B cell (primary cell): ENCODE results near the gene SPHK1. TPM values are rescaled to one million over a fixed set of nuclear protein-coding genes. Genes with fewer than 3 reads are reported as not detected.

ENCODE experiments used
- ATAC-seq: fragments of 200-7000 bp; cut with Tn5 transposase; one replicate; pipeline ENCODE4 v1.10.0; 2021; ENCODE audit warnings: low read depth, mild to moderate bottlenecking, moderate number of reproducible peaks, moderate library complexity
- CTCF ChIA-PET: fragments of 350-600 bp; sonication (Branson Sonifier 250); formaldehyde crosslinking; loops from one replicate; lab custom pipeline; 2021; ENCODE audit warnings: antibody characterized with exemption, inconsistent platforms; lab: Charles Lee
- POLR2A ChIA-PET: fragments of 350-600 bp; sonication (Branson Sonifier 250); formaldehyde crosslinking; loops from one replicate; lab custom pipeline; 2021; ENCODE audit warnings: antibody characterized with exemption; lab: Charles Lee
- DNase-seq: peaks from one replicate; pipeline ENCODE4 v3.0.0; 2013
- H2AFZ ChIP-seq: 2 replicates; pipeline ENCODE4 v1.6.1; 2012; ENCODE audit warnings: mild to moderate bottlenecking, low read depth, low read length; ENCODE audit not compliant: insufficient read depth, poor library complexity, severe bottlenecking
- H3K27ac ChIP-seq, 2 donors: 1 replicate in 1 of 2; 2 replicates in 1 of 2; pipeline ENCODE4 v1.5.1; 2012 to 2013; ENCODE audit warnings: low read length in 2 of 2, mild to moderate bottlenecking in 2 of 2, moderate library complexity in 1 of 2
- H3K27me3 ChIP-seq, 4 experiments: fragments of 200-600 bp in 1 of 4; sonication (generic) in 1 of 4; replicated peaks in 1 of 4; 1 replicate in 2 of 4; 2 replicates in 2 of 4; pipeline versions ENCODE4 v1.6.1 to v1.7.0; 2013 to 2016; ENCODE audit warnings: low read length in 3 of 4, mild to moderate bottlenecking in 2 of 4, mixed read lengths in 1 of 4, moderate library complexity in 1 of 4; ENCODE audit not compliant: insufficient read depth in 4 of 4, control insufficient read depth in 3 of 4; ENCODE audit errors: control extremely low read depth in 1 of 4
- H3K36me3 ChIP-seq, 2 experiments: replicated peaks in 1 of 2; 1 replicate in 1 of 2; 2 replicates in 1 of 2; pipeline versions ENCODE4 v1.6.1 to v1.7.1; 2013; ENCODE audit warnings: low read length in 1 of 2; ENCODE audit not compliant: insufficient read depth in 2 of 2, control insufficient read depth in 1 of 2; ENCODE audit errors: control extremely low read depth in 1 of 2, extremely low read depth in 1 of 2
- H3K4me1 ChIP-seq, 2 donors: fragments of 200-600 bp in 1 of 2; sonication (generic) in 1 of 2; 1 replicate in 1 of 2; 2 replicates in 1 of 2; pipeline versions ENCODE4 v1.5.1 to v1.6.1; 2013 to 2017; ENCODE audit warnings: low read length in 2 of 2; ENCODE audit not compliant: control insufficient read depth in 2 of 2, insufficient read depth in 2 of 2
- H3K4me2 ChIP-seq: replicated peaks from 2 replicates; pipeline ENCODE3; 2012; ENCODE audit warnings: mild to moderate bottlenecking, low read depth, low read length; ENCODE audit not compliant: poor library complexity, severe bottlenecking
- H3K4me3 ChIP-seq, 5 experiments: fragments of 200-600 bp in 1 of 5; sonication (generic) in 1 of 5; 1 replicate in 3 of 5; 2 replicates in 2 of 5; pipeline versions ENCODE4 v1.5.1 to v1.7.0; 2011 to 2016; ENCODE audit warnings: low read length in 4 of 5, mild to moderate bottlenecking in 4 of 5, low read depth in 2 of 5, control low read depth in 1 of 5, moderate library complexity in 1 of 5; ENCODE audit not compliant: insufficient read depth in 1 of 5; ENCODE audit errors: control extremely low read depth in 1 of 5, extremely low read depth in 1 of 5
- H3K79me2 ChIP-seq: fragments of 200-600 bp; sonication (generic); one replicate; pipeline ENCODE4 v1.6.0; 2016; ENCODE audit warnings: low read length; ENCODE audit not compliant: control insufficient read depth, insufficient read depth
- H3K9ac ChIP-seq: fragments of 200-600 bp; sonication (generic); 2 replicates; pipeline ENCODE4 v1.6.1; 2017; ENCODE audit warnings: mild to moderate bottlenecking, low read length, moderate library complexity
- H3K9me3 ChIP-seq, 3 donors: one replicate each; pipeline versions ENCODE4 v1.6.1 to v1.7.1; 2013; ENCODE audit warnings: low read length in 2 of 3; ENCODE audit not compliant: control insufficient read depth in 2 of 3, insufficient read depth in 1 of 3; ENCODE audit errors: control extremely low read depth in 1 of 3
- H4K20me1 ChIP-seq: 2 replicates; pipeline ENCODE4 v1.6.0; 2012; ENCODE audit warnings: mild to moderate bottlenecking, low read length; ENCODE audit not compliant: insufficient read depth, control insufficient read depth, poor library complexity, severe bottlenecking
- H3K27ac Mint-ChIP-seq: one replicate; pipeline ENCODE4 v1.8.0; 2021; ENCODE audit warnings: mixed read lengths
- H3K27me3 Mint-ChIP-seq: one replicate; pipeline ENCODE4 v1.8.0; 2021; ENCODE audit warnings: mixed read lengths
- H3K4me1 Mint-ChIP-seq: one replicate; pipeline ENCODE4 v1.8.0; 2021; ENCODE audit warnings: mixed read lengths
- H3K4me3 Mint-ChIP-seq: one replicate; pipeline ENCODE4 v1.8.0; 2021; ENCODE audit warnings: mixed read lengths
- H3K9me3 Mint-ChIP-seq: one replicate; pipeline ENCODE4 v1.8.0; 2022; ENCODE audit warnings: mixed read lengths; ENCODE audit not compliant: insufficient read depth
- CTCF ChIP-seq: fragments of 200-600 bp; IDR thresholded peaks from one replicate; pipeline ENCODE4 v1.8.0; 2022; ENCODE audit warnings: antibody characterized with exemption, mild to moderate bottlenecking
- EZH2 ChIP-seq: IDR thresholded peaks from 2 replicates; pipeline ENCODE4 v1.6.1; 2012; ENCODE audit warnings: borderline replicate concordance, low read depth, mild to moderate bottlenecking, moderate library complexity, low read length; ENCODE audit not compliant: insufficient read depth, poor library complexity, severe bottlenecking
- WGBS: methylation state at CpG from one replicate; pipeline ENCODE4 v1.1.5; 2013; ENCODE audit warnings: missing lambda C conversion rate; ENCODE audit not compliant: insufficient coverage; 5-methylcytosine and 5-hydroxymethylcytosine counted together
- intact Hi-C: fragments of 100-400 bp; cut with micrococcal nuclease; formaldehyde crosslinking; loops from one replicate; pipeline ENCODE4 v1.10.0; 2022
- polyA plus RNA-seq: library from polyadenylated mRNA; depleted of rRNA; stranded (reverse); fragments of >200 nt; gene quantifications from 2 replicates; pipeline ENCODE4 v1.2.3, GENCODE V29; 2012
- total RNA-seq, 2 donors: library from RNA; stranded (reverse); fragments of 120-200 nt in 1 of 2; gene quantifications; 1 replicate in 1 of 2; 2 replicates in 1 of 2; pipeline versions ENCODE4 v1.2.3 to v1.2.4, GENCODE V29; 2013 to 2022

SPHK1 gene
- total and polyA plus RNA-seq, 2 donors (not counting 1 experiment from before 2014, with no cell fraction given), result 1.1 to 2.4 TPM

GRCh38 chr17:76356803-76357456 is 27.5 kb upstream of the SPHK1 start:
- Mint-ChIP-seq H3K4me1 (peaks cover 24% of the 10 kb centered on the region), H3K9me3 (no peaks in the 10 kb centered on the region), H3K4me3 (no peak overlapping the region), H3K27ac (no peak overlapping the region), H3K27me3 (no peaks in the 10 kb centered on the region)
- Histone ChIP-seq H3K9me3 (no peaks in the 10 kb centered on the region), H2AFZ (no peak overlapping the region), H3K36me3 (no peaks in the 10 kb centered on the region), H3K79me2 (peaks cover 7% of the 10 kb centered on the region), H3K4me1 (peaks cover 7 to 16% of the 10 kb centered on the region in 2 donors), H3K27ac (no peak overlapping the region), H3K4me2 (no peak overlapping the region), H3K27me3 (no peaks in the 10 kb centered on the region), H3K4me3 (no peak overlapping the region), H4K20me1 (no peaks in the 10 kb centered on the region), H3K9ac (no peak overlapping the region)
- intact Hi-C loops, result no loop called here
- ChIA-PET POLR2A (interaction anchor here (0.7 kb wide), 1 partner anchor 910 kb away, joined by 6 read pairs; no protein-coding TSS in a partner anchor), CTCF (interaction anchor here (1.5 to 1.6 kb wide), 2 partner anchors 13 to 41 kb away, joined by 3 to 4 read pairs; no protein-coding TSS in a partner anchor)
- TF ChIP-seq EZH2 (no peak), CTCF (no peak)
- DNase-seq (no peak), ATAC-seq (no peak)
- 78% methylated on average over 7 of the region's 12 CpGs for WGBS

DNA sequence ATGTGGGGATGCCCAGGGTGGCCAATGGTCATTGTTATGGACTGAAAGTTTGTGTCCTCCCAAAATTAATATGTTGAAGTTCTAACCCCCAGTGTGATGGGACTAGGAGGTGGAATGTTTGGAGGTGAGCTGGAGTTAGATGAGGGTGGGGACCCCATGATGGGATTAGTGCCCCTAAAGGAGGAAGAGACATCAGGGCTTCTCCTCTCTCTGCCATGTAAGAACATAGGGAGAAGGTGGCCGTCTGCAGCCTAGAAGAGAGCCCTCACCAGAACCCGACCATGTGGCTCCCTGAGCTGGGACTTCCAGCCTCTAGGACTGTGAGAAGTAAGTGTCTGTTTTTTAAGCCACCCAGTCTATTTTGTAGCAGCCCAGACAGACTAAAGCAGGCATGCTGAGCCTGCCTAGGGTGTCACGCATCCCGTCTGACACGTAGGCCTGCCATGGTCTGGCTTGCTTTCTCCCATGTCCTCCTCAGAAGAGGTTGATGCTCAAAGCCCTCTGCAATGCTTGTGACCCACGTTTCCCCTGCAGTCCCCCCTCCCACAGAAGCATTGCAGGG is 26.7 kb upstream of the SPHK1 start:
- no peak overlapping the region for H3K27ac ChIP-seq
- H3K4me1 Mint-ChIP-seq, result peaks cover 19% of the 10 kb centered on the region
- no peak overlapping the region for H2AFZ ChIP-seq
- H3K4me3 ChIP-seq, result no peak overlapping the region
- TF ChIP-seq CTCF (no peak), EZH2 (no peak)
- 98% methylated on average over 5 of the region's 6 CpGs for WGBS
- no peak overlapping the region for H3K9ac ChIP-seq
- H3K9me3 ChIP-seq, result no peaks in the 10 kb centered on the region
- ChIA-PET CTCF (interaction anchor here (1.5 to 1.6 kb wide), 2 partner anchors 12 to 40 kb away, joined by 3 to 4 read pairs; no protein-coding TSS in a partner anchor), POLR2A (interaction anchor here (0.6 kb wide), 1 partner anchor 37 kb away, joined by 10 read pairs; no protein-coding TSS in a partner anchor)
- intact Hi-C loops, result no loop called here
- H3K4me3 Mint-ChIP-seq, result no peak overlapping the region
- DNase-seq, result no peak
- H3K4me2 ChIP-seq, result no peak overlapping the region
- H3K4me1 ChIP-seq, result peaks cover 6 to 14% of the 10 kb centered on the region in 2 donors
- no peaks in the 10 kb centered on the region for H3K9me3 Mint-ChIP-seq
- H3K27ac Mint-ChIP-seq, result no peak overlapping the region
- H3K27me3 ChIP-seq, result no peaks in the 10 kb centered on the region
- H3K36me3 ChIP-seq, result no peaks in the 10 kb centered on the region
- H4K20me1 ChIP-seq, result no peaks in the 10 kb centered on the region
- H3K27me3 Mint-ChIP-seq, result no peaks in the 10 kb centered on the region
- H3K79me2 ChIP-seq, result peaks cover 6% of the 10 kb centered on the region
- ATAC-seq, result no peak
